HEK293T (cell line): ENCODE measurements around the gene OR2W3.
"Not testable (repeated sequence)": the region's sequence is repeated elsewhere in the genome, so short reads cannot be mapped to it uniquely, and the experiment has no call there.

Experiments
- CTCF ChIA-PET: fragments of 350-600 bp; formaldehyde crosslinking; extraction: SDS; loops from one replicate; lab custom pipeline; 2021; ENCODE audit warnings: antibody characterized with exemption, inconsistent platforms; lab: Yijun Ruan, JAX
- POLR2A ChIA-PET: fragments of 350-600 bp; formaldehyde crosslinking; extraction: SDS; loops from one replicate; lab custom pipeline; 2020; ENCODE audit warnings: antibody characterized with exemption, inconsistent platforms; lab: Yijun Ruan, JAX
- DNase-seq: peaks from one replicate; pipeline ENCODE4 v3.0.0; 2012; ENCODE audit warnings: mixed read lengths; ENCODE audit errors: extremely low spot score
- ARNT ChIP-seq: fragments of 450-650 bp; IDR thresholded peaks from 2 replicates; pipeline ENCODE4 v1.6.1; 2017; ENCODE audit warnings: mild to moderate bottlenecking
- BHLHE40 ChIP-seq: fragments of 450-650 bp; IDR thresholded peaks from 2 replicates; pipeline ENCODE4 v1.6.1; 2016; ENCODE audit warnings: mild to moderate bottlenecking, moderate library complexity, borderline replicate concordance
- CTBP1 ChIP-seq: fragments of 450-650 bp; IDR thresholded peaks from 2 replicates; pipeline ENCODE4 v1.6.1; 2016; ENCODE audit warnings: borderline replicate concordance
- ELF4 ChIP-seq: fragments of 450-650 bp; IDR thresholded peaks from 2 replicates; pipeline ENCODE4 v1.6.1; 2017; ENCODE audit warnings: antibody characterized with exemption
- FOXA1 ChIP-seq: fragments of 450-650 bp; IDR thresholded peaks from 2 replicates; pipeline ENCODE4 v1.6.1; 2016; ENCODE audit warnings: mild to moderate bottlenecking
- FOXK2 ChIP-seq: fragments of 450-650 bp; IDR thresholded peaks from 2 replicates; pipeline ENCODE4 v1.6.1; 2016; ENCODE audit warnings: mild to moderate bottlenecking
- FOXM1 ChIP-seq: fragments of 450-650 bp; IDR thresholded peaks from 2 replicates; pipeline ENCODE4 v1.6.1; 2017; ENCODE audit warnings: mild to moderate bottlenecking, borderline replicate concordance
- HDGF ChIP-seq: fragments of 450-650 bp; IDR thresholded peaks from 2 replicates; pipeline ENCODE4 v1.6.1; 2017; ENCODE audit warnings: antibody characterized with exemption, borderline replicate concordance
- L3MBTL2 ChIP-seq: fragments of 450-650 bp; conservative IDR thresholded peaks from 2 replicates; pipeline ENCODE4 v1.6.1; 2016; ENCODE audit warnings: mild to moderate bottlenecking
- LEF1 ChIP-seq: fragments of 450-650 bp; IDR thresholded peaks from 2 replicates; pipeline ENCODE4 v1.6.1; 2017; ENCODE audit warnings: mild to moderate bottlenecking, borderline replicate concordance
- NFRKB ChIP-seq: fragments of 450-650 bp; IDR thresholded peaks from 2 replicates; pipeline ENCODE4 v1.6.1; 2016; ENCODE audit warnings: mild to moderate bottlenecking, moderate library complexity
- PKNOX1 ChIP-seq: fragments of 450-650 bp; IDR thresholded peaks from 2 replicates; pipeline ENCODE4 v1.6.1; 2016
- SP1 ChIP-seq: fragments of 450-650 bp; IDR thresholded peaks from 2 replicates; pipeline ENCODE4 v1.6.1; 2017
- SUZ12 ChIP-seq: fragments of 450-650 bp; IDR thresholded peaks from 2 replicates; pipeline ENCODE4 v1.6.1; 2016; ENCODE audit warnings: mild to moderate bottlenecking
- TARDBP ChIP-seq: fragments of 450-650 bp; IDR thresholded peaks from 2 replicates; pipeline ENCODE4 v1.6.1; 2016
- ZNF384 ChIP-seq: fragments of 450-650 bp; IDR thresholded peaks from 2 replicates; pipeline ENCODE4 v1.6.1; 2016

OR2W3 gene

DNA sequence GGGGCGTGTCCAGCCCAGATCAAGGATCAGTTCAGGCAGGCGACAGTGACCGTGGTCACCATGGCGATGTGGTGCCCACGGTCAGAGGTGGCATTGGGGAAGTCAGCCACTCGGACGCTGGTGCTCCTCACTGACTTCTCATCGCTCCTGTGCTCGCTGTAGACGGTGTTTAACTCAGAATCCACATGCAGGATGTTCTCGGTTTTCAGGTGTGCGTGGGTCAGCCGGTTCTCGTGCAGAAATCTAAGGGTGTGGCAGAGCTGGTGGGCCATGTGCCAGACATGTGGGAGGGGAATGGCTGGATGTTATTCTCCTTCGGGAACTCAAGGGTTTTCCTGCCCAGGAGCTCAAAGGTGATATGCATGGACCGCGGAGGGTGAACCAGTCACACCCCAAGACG is 41.0 kb downstream of the OR2W3 start:
- CTCF ChIA-PET, result no interaction called here
- POLR2A ChIA-PET, result no interaction called here
- DNase-seq, result no peak
- TF ChIP-seq PKNOX1 (no peak), FOXA1 (no peak), FOXM1 (no peak), L3MBTL2 (no peak), CTBP1 (no peak), ZNF384 (no peak), SP1 (no peak), TARDBP (no peak), NFRKB (no peak), ARNT (no peak), HDGF (no peak), LEF1 (no peak), BHLHE40 (no peak), SUZ12 (no peak), FOXK2 (no peak), ELF4 (no peak)

DNA sequence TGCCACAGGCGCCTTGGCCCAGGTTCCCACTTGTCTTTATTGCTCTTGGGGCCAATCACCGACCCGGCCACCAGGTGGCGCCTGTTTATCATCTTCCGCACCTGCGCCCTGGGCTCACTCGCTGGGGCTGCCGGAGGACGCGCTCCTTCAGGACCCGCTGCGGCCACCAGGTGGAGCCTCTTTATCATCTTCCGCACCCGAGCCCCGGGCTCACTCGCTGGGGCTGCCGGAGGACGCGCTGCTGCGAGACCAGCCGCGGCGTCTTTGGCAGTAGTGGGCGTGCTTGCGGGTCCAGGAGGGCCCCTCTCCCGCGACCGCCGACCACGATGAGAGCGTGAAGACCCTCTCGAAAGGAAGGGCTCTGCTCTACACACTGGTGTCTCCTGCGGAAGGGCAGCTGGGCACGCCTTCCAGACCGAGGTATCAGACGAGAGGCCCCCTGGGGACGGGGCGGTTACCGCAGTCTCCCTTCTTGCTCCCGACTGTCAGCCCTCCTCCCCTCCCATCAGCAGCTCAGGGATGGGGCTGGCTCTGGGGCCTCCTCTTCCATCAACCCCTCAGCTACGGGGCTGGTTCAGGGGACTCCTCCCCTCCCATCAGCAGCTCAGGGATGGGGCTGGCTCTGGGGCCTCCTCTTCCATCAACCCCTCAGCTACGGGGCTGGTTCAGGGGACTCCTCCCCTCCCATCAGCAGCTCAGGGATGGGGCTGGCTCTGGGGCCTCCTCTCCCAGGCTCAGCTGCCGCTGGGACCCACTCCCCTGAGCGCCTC is 41.8 kb downstream of the OR2W3 start:
- CTCF ChIA-PET, POLR2A ChIA-PET: not testable (repeated sequence)
- DNase-seq, result peak; percentile 70

DNA sequence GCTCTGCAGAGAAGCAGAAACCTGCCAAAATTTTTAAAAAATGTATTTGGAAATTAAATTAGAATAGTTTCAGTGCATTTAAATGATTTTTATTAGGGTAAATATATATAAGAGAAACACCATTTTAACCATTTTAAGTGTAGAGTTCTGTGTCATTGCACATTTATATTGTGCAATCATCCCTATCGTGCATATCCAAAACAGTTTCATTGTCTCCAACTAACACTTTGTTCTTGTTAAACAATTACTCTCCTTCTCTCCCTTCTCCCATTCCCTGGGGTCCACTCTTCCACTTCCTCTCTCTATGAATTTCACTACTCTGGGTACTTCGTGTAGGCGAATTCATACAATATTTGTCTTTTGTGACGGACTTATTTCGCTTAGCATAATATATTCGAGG is 47.2 kb downstream of the OR2W3 start:
- CTCF ChIA-PET, result no interaction called here
- TF ChIP-seq TARDBP, result no peak
- TF ChIP-seq CTBP1, result no peak
- TF ChIP-seq HDGF, result no peak
- no peak for TF ChIP-seq FOXK2
- no peak for TF ChIP-seq ELF4
- TF ChIP-seq NFRKB, result no peak
- TF ChIP-seq L3MBTL2, result no peak
- TF ChIP-seq BHLHE40, result no peak
- no peak for TF ChIP-seq SUZ12
- TF ChIP-seq PKNOX1, result no peak
- TF ChIP-seq ARNT, result no peak
- TF ChIP-seq FOXA1, result no peak
- no peak for TF ChIP-seq SP1
- no peak for TF ChIP-seq ZNF384
- no peak for TF ChIP-seq LEF1
- TF ChIP-seq FOXM1, result no peak
- DNase-seq, result no peak
- POLR2A ChIA-PET, result no interaction called here
